Measurements from ENCODE around the gene CTIF.

Gene CTIF

GRCh38 chr18:48605408-48605845 is 66.6 kb downstream of the CTIF start:
- Histone ChIP-seq H3K4me3 (ENCODE audit: low read length) (no peak overlapping the region), H3K4me1 (ENCODE audit: low read length) (no peaks in the 10 kb centered on the region), H3F3A (ENCODE audit: insufficient read depth, low read length) (no peaks in the 10 kb centered on the region), H4K20me1 (ENCODE audit: insufficient read depth, low read length) (no peaks in the 10 kb centered on the region), H3K27me3 (replicated peaks; ENCODE audit: insufficient read depth, low read length) (no peaks in the 10 kb centered on the region), H3K27ac (ENCODE audit: low read length) (no peak overlapping the region), H3K9me3 (replicated peaks; ENCODE audit: insufficient read depth, low read length) (no peaks in the 10 kb centered on the region), H3K4me2 (ENCODE audit: low read depth, low read length) (no peak overlapping the region), H3K9me2 (replicated peaks; ENCODE audit: insufficient read depth, low read length) (no peaks in the 10 kb centered on the region), H3K9ac (ENCODE audit: low read length) (no peak overlapping the region), H3K79me2 (ENCODE audit: low read length) (no peaks in the 10 kb centered on the region), H2AFZ (ENCODE audit: low read length) (no peak overlapping the region), H3K36me3 (replicated peaks; ENCODE audit: insufficient read depth, low read length) (no peaks in the 10 kb centered on the region)
- DNase-seq: no peak
- TF ChIP-seq EZH2phosphoT487 (IDR thresholded peaks at IDR 0.05; ENCODE audit: low read length) (no peak), EZH2 (optimal IDR thresholded peaks at IDR 0.05; ENCODE audit: low read depth, low read length) (no peak), CTCF (IDR thresholded peaks at IDR 0.05; ENCODE audit: low read length) (no peak)

GRCh38 chr18:48607056-48607984 is 68.5 kb downstream of the CTIF start:
- Histone ChIP-seq H4K20me1 (ENCODE audit: insufficient read depth, low read length) (no peaks in the 10 kb centered on the region), H3K9me2 (replicated peaks; ENCODE audit: insufficient read depth, low read length) (no peaks in the 10 kb centered on the region), H3K4me2 (ENCODE audit: low read depth, low read length) (no peak overlapping the region), H3F3A (ENCODE audit: insufficient read depth, low read length) (no peaks in the 10 kb centered on the region), H3K27me3 (replicated peaks; ENCODE audit: insufficient read depth, low read length) (no peaks in the 10 kb centered on the region), H3K4me3 (ENCODE audit: low read length) (no peak overlapping the region), H3K36me3 (replicated peaks; ENCODE audit: insufficient read depth, low read length) (no peaks in the 10 kb centered on the region), H3K27ac (ENCODE audit: low read length) (no peak overlapping the region), H3K9me3 (replicated peaks; ENCODE audit: insufficient read depth, low read length) (no peaks in the 10 kb centered on the region), H3K9ac (ENCODE audit: low read length) (no peak overlapping the region), H3K4me1 (ENCODE audit: low read length) (no peaks in the 10 kb centered on the region), H3K79me2 (ENCODE audit: low read length) (no peaks in the 10 kb centered on the region), H2AFZ (ENCODE audit: low read length) (no peak overlapping the region)
- no peak for DNase-seq
- TF ChIP-seq EZH2phosphoT487 (IDR thresholded peaks at IDR 0.05; ENCODE audit: low read length): no peak
- TF ChIP-seq CTCF (IDR thresholded peaks at IDR 0.05; ENCODE audit: low read length): no peak
- TF ChIP-seq EZH2 (optimal IDR thresholded peaks at IDR 0.05; ENCODE audit: low read depth, low read length): no peak

GRCh38 chr18:48608581-48608980 is 69.8 kb downstream of the CTIF start:
- H3K9me3 ChIP-seq (replicated peaks; ENCODE audit: insufficient read depth, low read length): no peaks in the 10 kb centered on the region
- H3K4me3 ChIP-seq (ENCODE audit: low read length): no peak overlapping the region
- no peak overlapping the region for H3K9ac ChIP-seq (ENCODE audit: low read length)
- no peak overlapping the region for H2AFZ ChIP-seq (ENCODE audit: low read length)
- H3K9me2 ChIP-seq (replicated peaks; ENCODE audit: insufficient read depth, low read length): no peaks in the 10 kb centered on the region
- no peak for TF ChIP-seq EZH2phosphoT487 (IDR thresholded peaks at IDR 0.05; ENCODE audit: low read length)
- TF ChIP-seq CTCF (IDR thresholded peaks at IDR 0.05; ENCODE audit: low read length): no peak
- TF ChIP-seq EZH2 (optimal IDR thresholded peaks at IDR 0.05; ENCODE audit: low read depth, low read length): no peak
- H3K27me3 ChIP-seq (replicated peaks; ENCODE audit: insufficient read depth, low read length): no peaks in the 10 kb centered on the region
- DNase-seq: no peak
- no peaks in the 10 kb centered on the region for H3K4me1 ChIP-seq (ENCODE audit: low read length)
- no peak overlapping the region for H3K4me2 ChIP-seq (ENCODE audit: low read depth, low read length)
- H3K36me3 ChIP-seq (replicated peaks; ENCODE audit: insufficient read depth, low read length): no peaks in the 10 kb centered on the region
- no peak overlapping the region for H3K27ac ChIP-seq (ENCODE audit: low read length)
- no peaks in the 10 kb centered on the region for H3K79me2 ChIP-seq (ENCODE audit: low read length)
- H4K20me1 ChIP-seq (ENCODE audit: insufficient read depth, low read length): no peaks in the 10 kb centered on the region
- H3F3A ChIP-seq (ENCODE audit: insufficient read depth, low read length): no peaks in the 10 kb centered on the region

Measured in MM.1S (cell line).